WERI-Rb-1 (cell line): Measurements from ENCODE around the gene SYCP2.

Experiments
- DNase-seq: peaks from one replicate; pipeline ENCODE4 v3.0.0-alpha.2; 2020
- H3K27ac ChIP-seq: fragments of 250-450 bp; sonication (Bioruptor Pico); 2 replicates; pipeline ENCODE4 v1.5.1; 2020; ENCODE audit warnings: mild to moderate bottlenecking, moderate library complexity
- H3K27me3 ChIP-seq: fragments of 250-450 bp; sonication (Bioruptor Pico); 2 replicates; pipeline ENCODE4 v1.5.1; 2021; ENCODE audit warnings: mild to moderate bottlenecking, low read depth, moderate library complexity; ENCODE audit not compliant: insufficient read depth, severe bottlenecking
- H3K36me3 ChIP-seq: fragments of 250-450 bp; sonication (Bioruptor Pico); 2 replicates; pipeline ENCODE4 v1.5.1; 2020; ENCODE audit warnings: mild to moderate bottlenecking, moderate library complexity
- H3K4me3 ChIP-seq: 2 replicates; pipeline ENCODE4 v1.5.1; 2011; ENCODE audit warnings: low read depth, mild to moderate bottlenecking, control low read depth, low read length
- H3K9me3 ChIP-seq: fragments of 250-450 bp; sonication (Bioruptor Pico); 2 replicates; pipeline ENCODE4 v1.5.1; 2021; ENCODE audit warnings: mild to moderate bottlenecking, moderate library complexity; ENCODE audit not compliant: severe bottlenecking
- CTCF ChIP-seq: IDR thresholded peaks from 2 replicates; pipeline ENCODE4 v1.5.1; 2011; ENCODE audit warnings: low read depth, mild to moderate bottlenecking, control low read depth, inconsistent platforms, low read length

Gene SYCP2

GRCh38 chr20:59920944-59921343 is 12.5 kb downstream of the SYCP2 start:
- H3K36me3 ChIP-seq: no peaks in the 10 kb centered on the region
- H3K27me3 ChIP-seq: peaks cover 7% of the 10 kb centered on the region
- no peak for DNase-seq
- no peak overlapping the region for H3K4me3 ChIP-seq
- H3K27ac ChIP-seq: no peak overlapping the region
- no peak for TF ChIP-seq CTCF
- no peaks in the 10 kb centered on the region for H3K9me3 ChIP-seq

- H3K4me3 ChIP-seq: no peak overlapping the region
- H3K27ac ChIP-seq: no peak overlapping the region
- DNase-seq: no peak
- peaks cover 23% of the 10 kb centered on the region for H3K27me3 ChIP-seq
- H3K9me3 ChIP-seq: no peaks in the 10 kb centered on the region
- H3K36me3 ChIP-seq: no peaks in the 10 kb centered on the region
- no peak for TF ChIP-seq CTCF
These were observed 20.8 kb downstream of the SYCP2 start for GRCh38 chr20:59912609-59913008.

GRCh38 chr20:59911041-59911440 is 22.4 kb downstream of the SYCP2 start:
- DNase-seq: no peak
- TF ChIP-seq CTCF: no peak
- Histone ChIP-seq H3K36me3 (no peaks in the 10 kb centered on the region), H3K9me3 (no peaks in the 10 kb centered on the region), H3K4me3 (no peak overlapping the region), H3K27me3 (peaks cover 31% of the 10 kb centered on the region), H3K27ac (no peak overlapping the region)

GRCh38 chr20:59908855-59909254 is 24.6 kb downstream of the SYCP2 start:
- H3K4me3 ChIP-seq: no peak overlapping the region
- no peak for DNase-seq
- no peaks in the 10 kb centered on the region for H3K9me3 ChIP-seq
- no peak for TF ChIP-seq CTCF
- no peak overlapping the region for H3K27ac ChIP-seq
- H3K36me3 ChIP-seq: no peaks in the 10 kb centered on the region
- H3K27me3 ChIP-seq: peaks cover 34% of the 10 kb centered on the region

- H3K9me3 ChIP-seq: no peaks in the 10 kb centered on the region
- no peaks in the 10 kb centered on the region for H3K36me3 ChIP-seq
- peaks cover 34% of the 10 kb centered on the region for H3K27me3 ChIP-seq
- DNase-seq: no peak
- TF ChIP-seq CTCF: no peak
- H3K4me3 ChIP-seq: no peak overlapping the region
- no peak overlapping the region for H3K27ac ChIP-seq
These were observed 29.8 kb downstream of the SYCP2 start for GRCh38 chr20:59903621-59904020.

GRCh38 chr20:59902470-59902869 is 31.0 kb downstream of the SYCP2 start:
- Histone ChIP-seq H3K27me3 (peaks cover 22% of the 10 kb centered on the region), H3K27ac (no peak overlapping the region), H3K9me3 (no peaks in the 10 kb centered on the region), H3K4me3 (no peak overlapping the region), H3K36me3 (no peaks in the 10 kb centered on the region)
- TF ChIP-seq CTCF: no peak
- no peak for DNase-seq
